OCI-LY3 (cell line): ENCODE measurements around the gene BRI3BP.
"Not testable (repeated sequence)": the region's sequence is repeated elsewhere in the genome, so short reads cannot be mapped to it uniquely, and the experiment has no call there.

Source experiments
- H2AFZ ChIP-seq: fragments of 200-600, 300-600 bp; shearing (Covaris generic); 2 replicates; pipeline ENCODE4 v1.6.0; 2014; ENCODE audit warnings: antibody characterized with exemption, low read depth, low read length
- H3K27ac ChIP-seq: fragments of 200-600, 300-600 bp; sonication (generic); 2 replicates; pipeline ENCODE4 v1.5.1; 2014; ENCODE audit warnings: mild to moderate bottlenecking, low read length, moderate library complexity, mixed read lengths
- H3K27me3 ChIP-seq: fragments of 200-600, 300-600 bp; sonication (generic); 2 replicates; pipeline ENCODE4 v1.6.1; 2014; ENCODE audit warnings: low read depth, low read length, mixed read lengths
- H3K36me3 ChIP-seq: fragments of 200-600, 300-600 bp; sonication (generic); replicated peaks from 2 replicates; pipeline ENCODE3; 2014; ENCODE audit warnings: low read depth, low read length, mixed read lengths
- H3K4me1 ChIP-seq: fragments of 300-600, 200-600 bp; sonication (generic); 2 replicates; pipeline ENCODE4 v1.6.1; 2014; ENCODE audit warnings: low read length, mixed read lengths
- H3K4me2 ChIP-seq: fragments of 200-600, 300-600 bp; sonication (generic); 2 replicates; pipeline ENCODE4 v1.6.1; 2014; ENCODE audit warnings: low read length, mixed read lengths
- H3K4me3 ChIP-seq: fragments of 300-600, 200-600 bp; sonication (generic); 2 replicates; pipeline ENCODE4 v1.5.1; 2014; ENCODE audit warnings: antibody characterized with exemption, mild to moderate bottlenecking, low read length, moderate library complexity
- H3K79me2 ChIP-seq: fragments of 300-600, 200-600 bp; shearing (Covaris generic); 2 replicates; pipeline ENCODE4 v1.6.1; 2014; ENCODE audit warnings: mild to moderate bottlenecking, low read length, mixed read lengths
- H3K9ac ChIP-seq: fragments of 300-600, 200-600 bp; shearing (Covaris generic); 2 replicates; pipeline ENCODE4 v1.6.0; 2014; ENCODE audit warnings: mild to moderate bottlenecking, low read length, moderate library complexity
- H3K9me3 ChIP-seq: fragments of 200-600, 300-600 bp; shearing (Covaris generic); 2 replicates; pipeline ENCODE4 v1.6.1; 2014; ENCODE audit warnings: low read length, mixed read lengths; ENCODE audit not compliant: insufficient read depth
- H4K20me1 ChIP-seq: fragments of 200-600, 300-600 bp; sonication (generic); 2 replicates; pipeline ENCODE4 v1.6.1; 2016; ENCODE audit warnings: low read length, mixed read lengths; ENCODE audit not compliant: insufficient read depth
- EZH2phosphoT487 ChIP-seq: fragments of 200-600 bp; shearing (Covaris generic); IDR thresholded peaks from 2 replicates; pipeline ENCODE4 v1.6.1; 2018; ENCODE audit warnings: antibody characterized with exemption, mixed run types, low read depth
- TF ChIP-seq, protein P1 (sequence below): fragments of 200-600, 300-600 bp; sonication (generic); IDR thresholded peaks from 2 replicates; pipeline ENCODE4 v1.5.1; 2014; ENCODE audit warnings: antibody characterized with exemption, low read length, low read depth

The BRI3BP gene

DNA sequence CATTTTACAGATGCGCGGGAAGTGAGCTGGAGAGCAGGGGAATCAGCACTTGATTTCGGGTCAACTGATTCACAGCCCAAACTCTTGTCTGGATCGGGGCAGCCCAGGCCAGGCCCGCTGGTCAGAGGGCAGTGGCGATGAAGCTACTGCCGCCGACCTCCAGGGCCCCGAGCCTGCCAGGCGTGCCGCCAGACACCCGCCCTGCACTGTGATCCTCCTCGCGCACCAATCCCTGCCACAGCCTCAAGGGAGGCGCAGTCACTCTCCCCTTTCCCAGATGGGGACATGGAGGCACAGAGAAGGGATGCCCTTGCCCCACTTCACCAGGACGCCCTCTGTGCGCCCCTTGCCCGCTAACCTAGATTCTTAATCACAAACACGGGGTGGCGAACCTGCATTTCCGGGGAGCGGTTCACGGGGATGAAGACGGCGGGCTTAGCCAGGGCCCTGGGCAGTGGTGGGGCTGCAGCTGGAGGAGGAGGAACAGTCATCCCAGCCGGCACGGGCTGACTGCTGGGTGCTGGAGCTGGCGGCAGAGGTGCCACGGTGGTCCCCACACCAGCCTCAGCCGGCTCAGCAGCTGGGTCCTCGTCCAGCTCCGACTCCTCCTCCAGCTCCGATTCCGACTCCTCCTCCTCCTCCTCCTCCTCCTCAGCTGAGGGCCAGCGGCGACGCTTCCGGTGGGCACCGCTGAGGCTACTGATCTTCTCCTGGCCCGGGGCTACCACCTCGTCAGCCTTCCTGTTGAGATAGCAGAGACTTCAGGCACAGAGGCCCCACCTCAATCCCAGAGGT, 13.2 kb upstream of the BRI3BP start:
- no peak overlapping the region for H3K9ac ChIP-seq
- no peak overlapping the region for H3K27ac ChIP-seq
- peaks cover 48% of the 10 kb centered on the region for H3K36me3 ChIP-seq
- no peaks in the 10 kb centered on the region for H4K20me1 ChIP-seq
- no peaks in the 10 kb centered on the region for H3K9me3 ChIP-seq
- H3K27me3 ChIP-seq: no peaks in the 10 kb centered on the region
- peaks cover 22% of the 10 kb centered on the region for H3K79me2 ChIP-seq
- TF ChIP-seq, protein P1, sequence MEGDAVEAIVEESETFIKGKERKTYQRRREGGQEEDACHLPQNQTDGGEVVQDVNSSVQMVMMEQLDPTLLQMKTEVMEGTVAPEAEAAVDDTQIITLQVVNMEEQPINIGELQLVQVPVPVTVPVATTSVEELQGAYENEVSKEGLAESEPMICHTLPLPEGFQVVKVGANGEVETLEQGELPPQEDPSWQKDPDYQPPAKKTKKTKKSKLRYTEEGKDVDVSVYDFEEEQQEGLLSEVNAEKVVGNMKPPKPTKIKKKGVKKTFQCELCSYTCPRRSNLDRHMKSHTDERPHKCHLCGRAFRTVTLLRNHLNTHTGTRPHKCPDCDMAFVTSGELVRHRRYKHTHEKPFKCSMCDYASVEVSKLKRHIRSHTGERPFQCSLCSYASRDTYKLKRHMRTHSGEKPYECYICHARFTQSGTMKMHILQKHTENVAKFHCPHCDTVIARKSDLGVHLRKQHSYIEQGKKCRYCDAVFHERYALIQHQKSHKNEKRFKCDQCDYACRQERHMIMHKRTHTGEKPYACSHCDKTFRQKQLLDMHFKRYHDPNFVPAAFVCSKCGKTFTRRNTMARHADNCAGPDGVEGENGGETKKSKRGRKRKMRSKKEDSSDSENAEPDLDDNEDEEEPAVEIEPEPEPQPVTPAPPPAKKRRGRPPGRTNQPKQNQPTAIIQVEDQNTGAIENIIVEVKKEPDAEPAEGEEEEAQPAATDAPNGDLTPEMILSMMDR: no peak
- no peak for TF ChIP-seq EZH2phosphoT487
- no peak overlapping the region for H2AFZ ChIP-seq
- H3K4me2 ChIP-seq: no peak overlapping the region
- H3K4me3 ChIP-seq: no peak overlapping the region
- no peaks in the 10 kb centered on the region for H3K4me1 ChIP-seq

GRCh38 chr12:124986876-124987275, 6.6 kb upstream of the BRI3BP start:
- not testable (repeated sequence) for H3K4me2 ChIP-seq, H3K27ac ChIP-seq, H4K20me1 ChIP-seq, H3K4me3 ChIP-seq, H3K9me3 ChIP-seq, H3K27me3 ChIP-seq, H2AFZ ChIP-seq, H3K9ac ChIP-seq
- H3K4me1 ChIP-seq: peaks cover 10% of the 10 kb centered on the region; the same call in 1 of the 2 replicates
- peaks cover 43% of the 10 kb centered on the region for H3K79me2 ChIP-seq
- peaks cover 17% of the 10 kb centered on the region for H3K36me3 ChIP-seq

DNA sequence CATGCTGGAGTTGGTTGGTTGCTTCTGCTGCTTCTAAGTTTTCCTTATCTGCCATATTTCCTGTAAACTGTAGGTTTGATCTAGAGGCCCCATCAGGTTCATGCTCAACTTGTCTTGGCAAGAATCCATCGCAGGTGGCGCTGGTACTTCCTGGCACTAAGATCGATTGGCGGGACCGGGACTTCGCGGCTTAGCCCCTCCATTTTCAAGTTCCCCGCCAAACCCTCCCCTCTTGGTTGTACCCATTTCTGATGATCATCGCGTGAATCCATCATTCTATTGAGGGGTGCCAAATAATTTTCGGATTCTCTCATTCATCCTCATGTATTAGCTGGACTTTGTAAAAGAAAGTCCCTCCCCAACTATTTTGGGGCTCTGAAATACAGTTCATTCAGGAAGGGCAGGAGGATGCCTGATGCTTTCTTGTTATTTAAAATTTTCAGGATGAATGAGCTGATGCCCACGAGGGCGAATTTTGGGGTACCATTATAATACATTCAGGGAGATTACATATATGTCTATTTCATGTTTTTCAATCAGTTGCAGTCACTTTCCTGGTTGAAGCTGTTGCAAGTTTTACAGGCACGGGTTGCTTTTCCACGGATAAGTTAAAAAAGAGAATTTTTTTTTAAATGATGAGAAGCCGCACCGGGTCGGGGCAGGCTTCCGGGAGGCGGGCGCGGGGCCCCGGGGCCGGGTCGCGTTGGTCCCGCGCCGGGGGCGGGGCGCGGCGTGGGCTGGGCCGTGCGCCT, 395 bp upstream of the BRI3BP start:
- peaks cover 24% of the 10 kb centered on the region for H4K20me1 ChIP-seq
- H3K9me3 ChIP-seq: no peaks in the 10 kb centered on the region
- H3K4me3 ChIP-seq: peak overlapping the region; percentile 89
- peaks cover 55% of the 10 kb centered on the region for H3K79me2 ChIP-seq
- H2AFZ ChIP-seq: peak overlapping the region; percentile 94
- peak overlapping the region; percentile 95 for H3K27ac ChIP-seq
- peaks cover 35% of the 10 kb centered on the region for H3K4me1 ChIP-seq
- no peaks in the 10 kb centered on the region for H3K27me3 ChIP-seq
- peak overlapping the region; percentile 99 for H3K9ac ChIP-seq
- peaks cover 8% of the 10 kb centered on the region for H3K36me3 ChIP-seq
- peak overlapping the region; percentile 100 for H3K4me2 ChIP-seq
- no peak for TF ChIP-seq EZH2phosphoT487
- TF ChIP-seq, protein P1: peak; percentile 60

GRCh38 chr12:124994437-124994975, 1.1 kb downstream of the BRI3BP start:
- H3K27ac ChIP-seq: peak overlapping the region; percentile 83
- peak overlapping the region; percentile 4; the same call in 1 of the 2 replicates for H2AFZ ChIP-seq
- peaks cover 33% of the 10 kb centered on the region for H3K4me1 ChIP-seq
- peak overlapping the region; percentile 96 for H3K9ac ChIP-seq
- H3K4me2 ChIP-seq: peak overlapping the region; percentile 92
- TF ChIP-seq EZH2phosphoT487: no peak
- H3K9me3 ChIP-seq: no peaks in the 10 kb centered on the region
- H3K79me2 ChIP-seq: peaks cover 60% of the 10 kb centered on the region
- H3K27me3 ChIP-seq: no peaks in the 10 kb centered on the region
- H3K4me3 ChIP-seq: peak overlapping the region; percentile 97
- peaks cover 37% of the 10 kb centered on the region for H4K20me1 ChIP-seq
- peaks cover 14% of the 10 kb centered on the region for H3K36me3 ChIP-seq
